Keratinocyte (primary cell): ENCODE measurements around the gene CDH22. TPM values are rescaled to one million over a fixed set of nuclear protein-coding genes. Genes with fewer than 3 reads are reported as not detected.

Source experiments
- DNase-seq: peaks from one replicate; pipeline ENCODE4 v3.0.0-alpha.2; 2011; ENCODE audit warnings: low read depth, missing footprints, low spot score
- FAIRE-seq: peaks from 2 replicates; lab custom pipeline; 2011; peaks lifted over from hg19 to GRCh38; lab: Jason Lieb, UNC
- H2AFZ ChIP-seq: 2 replicates; pipeline ENCODE4 v1.6.0; 2012; ENCODE audit warnings: low read length, control low read depth, inconsistent platforms; ENCODE audit not compliant: control insufficient read depth
- H3K27ac ChIP-seq: 2 replicates; pipeline ENCODE4 v1.5.1; 2011; ENCODE audit warnings: low read length; ENCODE audit not compliant: control insufficient read depth, insufficient read depth
- H3K27me3 ChIP-seq: 3 replicates; pipeline ENCODE4 v1.6.0; 2011; ENCODE audit warnings: low read length; ENCODE audit not compliant: control insufficient read depth, insufficient read depth; ENCODE audit errors: extremely low read depth
- H3K36me3 ChIP-seq, 2 experiments: 2 replicates in 1 of 2; 3 replicates in 1 of 2; pipeline ENCODE4 v1.5.1; 2011; ENCODE audit warnings: low read length in 2 of 2, mild to moderate bottlenecking in 1 of 2; ENCODE audit not compliant: control insufficient read depth in 2 of 2, insufficient read depth in 2 of 2; ENCODE audit errors: extremely low read depth in 1 of 2
- H3K4me1 ChIP-seq: 3 replicates; pipeline ENCODE4 v1.5.1; 2011; ENCODE audit warnings: low read length; ENCODE audit not compliant: control insufficient read depth, insufficient read depth; ENCODE audit errors: extremely low read depth
- H3K4me2 ChIP-seq: 3 replicates; pipeline ENCODE4 v1.6.0; 2011; ENCODE audit warnings: low read depth, low read length; ENCODE audit not compliant: control insufficient read depth, insufficient read depth; ENCODE audit errors: extremely low read depth
- H3K4me3 ChIP-seq, 3 experiments: fragments of 200-600 bp in 1 of 3; sonication (generic) in 1 of 3; 2 replicates in 2 of 3; 3 replicates in 1 of 3; pipeline ENCODE4 v1.5.1; 2011 to 2016; ENCODE audit warnings: low read length in 3 of 3, mild to moderate bottlenecking in 3 of 3, control low read depth in 2 of 3, inconsistent platforms in 1 of 3, low read depth in 1 of 3, mixed read lengths in 1 of 3, mixed run types in 1 of 3, moderate library complexity in 1 of 3; ENCODE audit not compliant: control insufficient read depth in 2 of 3, insufficient read depth in 2 of 3; ENCODE audit errors: extremely low read depth in 1 of 3
- H3K79me2 ChIP-seq: 2 replicates; pipeline ENCODE4 v1.6.0; 2012; ENCODE audit warnings: low read length; ENCODE audit not compliant: control insufficient read depth, insufficient read depth
- H3K9ac ChIP-seq: 3 replicates; pipeline ENCODE4 v1.6.0; 2011; ENCODE audit warnings: low read length; ENCODE audit not compliant: control insufficient read depth, insufficient read depth; ENCODE audit errors: extremely low read depth
- H3K9me1 ChIP-seq: 3 replicates; pipeline ENCODE4 v1.6.0; 2011; ENCODE audit warnings: low read length; ENCODE audit not compliant: control insufficient read depth, insufficient read depth; ENCODE audit errors: extremely low read depth
- H3K9me3 ChIP-seq: 2 replicates; pipeline ENCODE4 v1.5.1; 2012; ENCODE audit warnings: low read depth, low read length; ENCODE audit not compliant: control insufficient read depth
- H4K20me1 ChIP-seq: 3 replicates; pipeline ENCODE4 v1.6.0; 2011; ENCODE audit warnings: low read length; ENCODE audit not compliant: control insufficient read depth, insufficient read depth; ENCODE audit errors: extremely low read depth
- CTCF ChIP-seq, 3 experiments: IDR thresholded peaks in 1 of 3; conservative IDR thresholded peaks in 1 of 3; optimal IDR thresholded peaks in 1 of 3; 2 replicates in 2 of 3; 3 replicates in 1 of 3; pipeline versions ENCODE3 to v1.5.1; 2011; ENCODE audit warnings: low read length in 3 of 3, mild to moderate bottlenecking in 3 of 3, moderate library complexity in 2 of 3, control low read depth in 1 of 3, inconsistent platforms in 1 of 3; ENCODE audit not compliant: insufficient read depth in 2 of 3; ENCODE audit errors: extremely low read depth in 1 of 3
- EZH2 ChIP-seq: IDR thresholded peaks from one replicate; pipeline ENCODE4 v1.6.1; 2012; ENCODE audit warnings: inconsistent platforms, mild to moderate bottlenecking, low read length, moderate library complexity
- dilution Hi-C: fragments of 300-500 bp; cut with MboI; formaldehyde crosslinking; loops from one replicate; pipeline ENCODE4 v1.7.0; 2020; ENCODE audit warnings: low sequenced_read_pairs; ENCODE audit not compliant: extremely low pct_ligation_motif_present
- polyA plus RNA-seq, 5 experiments: library from polyadenylated mRNA; depleted of rRNA in 3 of 5; stranded (reverse) in 3 of 5; stranded (forward) in 1 of 5; unstranded in 1 of 5; fragments of >200 nt; gene quantifications; 1 replicate in 1 of 5; 2 replicates in 3 of 5; 3 replicates in 1 of 5; pipeline versions ENCODE4 v1.2.1 to v1.2.3, GENCODE V29; 2011 to 2012; ENCODE audit warnings: missing spikeins in 2 of 5, low read depth in 1 of 5, low replicate concordance in 1 of 5

CDH22 gene
- polyA plus RNA-seq, 1 donor (not counting 4 experiments of a cell fraction or from before 2014, with no cell fraction given) = not detected

GRCh38 chr20:46227272-46227767, 81.0 kb downstream of the CDH22 start:
- Histone ChIP-seq H3K79me2 (no peaks in the 10 kb centered on the region), H4K20me1 (no peaks in the 10 kb centered on the region), H3K4me2 (no peak overlapping the region), H3K36me3 (no peaks in the 10 kb centered on the region), H3K9me3 (no peaks in the 10 kb centered on the region), H3K4me1 (no peaks in the 10 kb centered on the region), H3K9ac (no peak overlapping the region), H3K4me3 (no peak overlapping the region), H3K9me1 (no peaks in the 10 kb centered on the region), H2AFZ (no peak overlapping the region), H3K27ac (no peak overlapping the region), H3K27me3 (peaks cover 3% of the 10 kb centered on the region)
- no peak for TF ChIP-seq EZH2
- no peak for TF ChIP-seq CTCF (optimal IDR thresholded peaks at IDR 0.05 in 1 of 3, IDR thresholded peaks at IDR 0.05 in 1 of 3, conservative IDR thresholded peaks at IDR 0.05 in 1 of 3; ENCODE audit: extremely low read depth in 1 of 3, insufficient read depth in 2 of 3, low read length in 3 of 3)
- dilution Hi-C loops = no loop called here
- DNase-seq (no peak), FAIRE-seq (no peak)

- no peak overlapping the region for H3K9ac ChIP-seq
- DNase-seq = no peak
- H3K79me2 ChIP-seq = no peaks in the 10 kb centered on the region
- H3K4me2 ChIP-seq = no peak overlapping the region
- no peak overlapping the region for H3K4me3 ChIP-seq
- H4K20me1 ChIP-seq = no peaks in the 10 kb centered on the region
- no peak overlapping the region for H2AFZ ChIP-seq
- peaks cover 3% of the 10 kb centered on the region for H3K27me3 ChIP-seq
- H3K27ac ChIP-seq = no peak overlapping the region
- H3K9me1 ChIP-seq = no peaks in the 10 kb centered on the region
- no peak for FAIRE-seq
- H3K36me3 ChIP-seq = no peaks in the 10 kb centered on the region
- no peak for TF ChIP-seq EZH2
- no peak for TF ChIP-seq CTCF (optimal IDR thresholded peaks at IDR 0.05 in 1 of 3, IDR thresholded peaks at IDR 0.05 in 1 of 3, conservative IDR thresholded peaks at IDR 0.05 in 1 of 3; ENCODE audit: extremely low read depth in 1 of 3, insufficient read depth in 2 of 3, low read length in 3 of 3)
- dilution Hi-C loops = no loop called here
- no peaks in the 10 kb centered on the region for H3K4me1 ChIP-seq
- H3K9me3 ChIP-seq = no peaks in the 10 kb centered on the region
These were observed 81.7 kb downstream of the CDH22 start for GRCh38 chr20:46226602-46227001.
